ENCODE results near the gene SKIC8.

SKIC8 gene

DNA sequence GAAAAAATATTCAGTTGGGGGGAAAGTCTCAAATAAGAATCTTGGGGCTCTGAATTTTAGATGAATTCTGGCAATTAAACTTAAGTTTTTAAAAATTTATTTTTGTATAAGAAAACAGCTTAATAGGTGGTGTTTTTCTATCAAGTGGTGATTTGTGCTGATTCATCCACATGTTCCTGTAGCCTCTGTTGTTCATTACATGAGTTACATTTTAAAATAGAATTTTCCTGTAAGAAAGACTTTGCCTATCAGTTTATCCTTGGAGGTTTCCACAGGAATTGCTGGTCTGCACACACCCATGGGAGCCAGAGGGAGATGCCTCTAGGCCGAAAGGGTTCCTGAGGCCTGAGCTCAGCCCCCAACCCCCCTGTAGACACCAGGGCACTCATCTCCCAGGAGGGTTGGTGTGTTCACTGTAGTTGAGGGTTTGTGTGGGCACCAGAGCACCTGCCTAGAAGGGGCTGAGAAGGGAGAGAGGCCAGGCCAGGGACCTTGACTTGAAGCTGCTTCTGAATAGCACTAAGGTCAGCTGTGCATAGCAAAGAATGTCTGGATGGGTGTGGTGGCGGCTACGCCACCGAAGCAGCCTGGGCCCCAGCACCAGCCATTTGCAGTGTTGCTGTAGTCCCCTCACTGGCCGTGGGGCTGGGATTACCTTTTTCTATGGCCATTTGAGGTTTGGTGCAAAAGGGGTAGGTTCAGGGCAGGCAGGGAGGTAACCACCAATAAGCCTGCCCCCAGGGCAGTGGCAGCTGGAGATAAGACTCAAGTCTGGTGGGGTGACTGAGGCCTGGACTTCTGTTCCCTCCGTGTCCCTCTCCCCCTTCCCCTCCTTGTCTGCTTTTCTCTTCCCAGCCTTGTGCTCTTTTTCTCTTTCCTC is 23.1 kb downstream of the SKIC8 start:
- no peak overlapping the region for H3K9ac ChIP-seq (ENCODE audit: low read length)
- no peak overlapping the region for H3K27ac ChIP-seq (ENCODE audit: low read depth, low read length)
- no peak overlapping the region for H3K4me3 ChIP-seq (ENCODE audit: low read length)
- H3K36me3 ChIP-seq (ENCODE audit: control insufficient read depth, insufficient read depth, low read length) = peaks cover 26% of the 10 kb centered on the region
- no peaks in the 10 kb centered on the region for H3K4me1 ChIP-seq (ENCODE audit: control insufficient read depth, insufficient read depth, low read length)
- H3K27me3 ChIP-seq (ENCODE audit: control insufficient read depth, insufficient read depth, low read length) = no peaks in the 10 kb centered on the region

GRCh38 chr15:78274994-78275393 is 24.4 kb downstream of the SKIC8 start:
- H3K27ac ChIP-seq (ENCODE audit: low read depth, low read length) = no peak overlapping the region
- H3K27me3 ChIP-seq (ENCODE audit: control insufficient read depth, insufficient read depth, low read length) = no peaks in the 10 kb centered on the region
- no peak overlapping the region for H3K4me3 ChIP-seq (ENCODE audit: low read length)
- H3K9ac ChIP-seq (ENCODE audit: low read length) = no peak overlapping the region
- no peaks in the 10 kb centered on the region for H3K4me1 ChIP-seq (ENCODE audit: control insufficient read depth, insufficient read depth, low read length)
- peaks cover 22% of the 10 kb centered on the region for H3K36me3 ChIP-seq (ENCODE audit: control insufficient read depth, insufficient read depth, low read length)

GRCh38 chr15:78272776-78273175 is 26.6 kb downstream of the SKIC8 start:
- no peak overlapping the region for H3K27ac ChIP-seq (ENCODE audit: low read depth, low read length)
- no peaks in the 10 kb centered on the region for H3K27me3 ChIP-seq (ENCODE audit: control insufficient read depth, insufficient read depth, low read length)
- no peak overlapping the region for H3K9ac ChIP-seq (ENCODE audit: low read length)
- no peaks in the 10 kb centered on the region for H3K4me1 ChIP-seq (ENCODE audit: control insufficient read depth, insufficient read depth, low read length)
- H3K4me3 ChIP-seq (ENCODE audit: low read length) = no peak overlapping the region
- H3K36me3 ChIP-seq (ENCODE audit: control insufficient read depth, insufficient read depth, low read length) = peaks cover 11% of the 10 kb centered on the region

DNA sequence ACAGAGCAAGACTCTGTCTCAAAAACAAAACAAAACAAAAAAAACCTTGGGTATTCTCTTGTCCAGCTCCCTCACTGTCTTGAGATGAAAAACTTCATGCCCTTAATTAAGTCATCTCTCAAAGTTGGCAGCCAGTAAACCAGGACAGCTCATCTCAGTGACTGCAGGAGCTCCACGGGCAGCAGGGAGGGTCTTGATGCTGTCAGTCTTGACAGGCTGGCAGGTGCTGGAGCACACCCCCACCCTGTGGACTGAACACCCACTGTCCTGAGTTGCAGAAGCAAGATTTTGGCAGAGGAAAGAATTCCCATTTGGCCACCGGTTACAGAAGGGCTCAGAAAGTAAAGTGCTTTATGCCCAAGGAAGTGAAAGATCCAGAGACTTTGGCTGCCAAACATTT is 27.1 kb downstream of the SKIC8 start:
- Histone ChIP-seq H3K36me3 (ENCODE audit: control insufficient read depth, insufficient read depth, low read length) (peaks cover 11% of the 10 kb centered on the region), H3K9ac (ENCODE audit: low read length) (no peak overlapping the region), H3K27ac (ENCODE audit: low read depth, low read length) (no peak overlapping the region), H3K27me3 (ENCODE audit: control insufficient read depth, insufficient read depth, low read length) (no peaks in the 10 kb centered on the region), H3K4me3 (ENCODE audit: low read length) (no peak overlapping the region), H3K4me1 (ENCODE audit: control insufficient read depth, insufficient read depth, low read length) (no peaks in the 10 kb centered on the region)

DNA sequence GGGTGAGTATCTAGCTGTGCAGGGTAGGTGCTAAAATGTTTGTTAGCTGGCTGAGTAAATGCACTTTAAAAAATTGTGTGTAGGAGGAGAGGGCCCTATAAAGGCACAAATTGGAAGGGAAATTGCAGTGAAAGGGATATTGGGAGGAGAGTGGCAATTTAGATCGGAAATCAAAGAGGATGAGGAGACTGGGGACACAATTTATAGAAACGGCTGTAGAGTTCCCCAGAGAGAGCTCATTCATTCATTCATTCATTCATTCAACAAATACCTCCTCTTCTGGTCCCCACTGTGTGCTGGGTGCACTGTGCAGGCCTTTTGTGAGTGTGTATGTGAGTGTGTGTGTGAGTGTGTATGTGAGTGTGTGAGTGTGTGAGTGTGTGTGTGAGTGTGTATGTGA is 32.6 kb downstream of the SKIC8 start:
- no peak overlapping the region for H3K27ac ChIP-seq (ENCODE audit: low read depth, low read length)

GRCh38 chr15:78266229-78266628 is 33.2 kb downstream of the SKIC8 start:
- Histone ChIP-seq H3K4me3 (ENCODE audit: low read length) (no peak overlapping the region), H3K4me1 (ENCODE audit: control insufficient read depth, insufficient read depth, low read length) (peaks cover 17% of the 10 kb centered on the region), H3K36me3 (ENCODE audit: control insufficient read depth, insufficient read depth, low read length) (no peaks in the 10 kb centered on the region), H3K27ac (ENCODE audit: low read depth, low read length) (peak overlapping the region; percentile 68), H3K27me3 (ENCODE audit: control insufficient read depth, insufficient read depth, low read length) (no peaks in the 10 kb centered on the region), H3K9ac (ENCODE audit: low read length) (no peak overlapping the region)

More for the DNA sequence above, 32.6 kb downstream of the SKIC8 start:
- Histone ChIP-seq H3K4me3 (ENCODE audit: low read length) (no peak overlapping the region), H3K27me3 (ENCODE audit: control insufficient read depth, insufficient read depth, low read length) (no peaks in the 10 kb centered on the region), H3K4me1 (ENCODE audit: control insufficient read depth, insufficient read depth, low read length) (peaks cover 17% of the 10 kb centered on the region), H3K9ac (ENCODE audit: low read length) (no peak overlapping the region), H3K36me3 (ENCODE audit: control insufficient read depth, insufficient read depth, low read length) (no peaks in the 10 kb centered on the region)

GRCh38 chr15:78265752-78266224 is 33.6 kb downstream of the SKIC8 start:
- H3K4me3 ChIP-seq (ENCODE audit: low read length) = peak overlapping the region; percentile 77
- no peaks in the 10 kb centered on the region for H3K36me3 ChIP-seq (ENCODE audit: control insufficient read depth, insufficient read depth, low read length)
- H3K27me3 ChIP-seq (ENCODE audit: control insufficient read depth, insufficient read depth, low read length) = no peaks in the 10 kb centered on the region
- H3K9ac ChIP-seq (ENCODE audit: low read length) = no peak overlapping the region
- H3K27ac ChIP-seq (ENCODE audit: low read depth, low read length) = peak overlapping the region; percentile 68
- H3K4me1 ChIP-seq (ENCODE audit: control insufficient read depth, insufficient read depth, low read length) = peaks cover 17% of the 10 kb centered on the region

- Histone ChIP-seq H3K27ac (ENCODE audit: low read depth, low read length) (peak overlapping the region; percentile 68), H3K36me3 (ENCODE audit: control insufficient read depth, insufficient read depth, low read length) (no peaks in the 10 kb centered on the region), H3K9ac (ENCODE audit: low read length) (peak overlapping the region; percentile 0), H3K27me3 (ENCODE audit: control insufficient read depth, insufficient read depth, low read length) (no peaks in the 10 kb centered on the region), H3K4me1 (ENCODE audit: control insufficient read depth, insufficient read depth, low read length) (peaks cover 17% of the 10 kb centered on the region), H3K4me3 (ENCODE audit: low read length) (peak overlapping the region; percentile 77)
These were observed 34.3 kb downstream of the SKIC8 start for GRCh38 chr15:78265137-78265460.

DNA sequence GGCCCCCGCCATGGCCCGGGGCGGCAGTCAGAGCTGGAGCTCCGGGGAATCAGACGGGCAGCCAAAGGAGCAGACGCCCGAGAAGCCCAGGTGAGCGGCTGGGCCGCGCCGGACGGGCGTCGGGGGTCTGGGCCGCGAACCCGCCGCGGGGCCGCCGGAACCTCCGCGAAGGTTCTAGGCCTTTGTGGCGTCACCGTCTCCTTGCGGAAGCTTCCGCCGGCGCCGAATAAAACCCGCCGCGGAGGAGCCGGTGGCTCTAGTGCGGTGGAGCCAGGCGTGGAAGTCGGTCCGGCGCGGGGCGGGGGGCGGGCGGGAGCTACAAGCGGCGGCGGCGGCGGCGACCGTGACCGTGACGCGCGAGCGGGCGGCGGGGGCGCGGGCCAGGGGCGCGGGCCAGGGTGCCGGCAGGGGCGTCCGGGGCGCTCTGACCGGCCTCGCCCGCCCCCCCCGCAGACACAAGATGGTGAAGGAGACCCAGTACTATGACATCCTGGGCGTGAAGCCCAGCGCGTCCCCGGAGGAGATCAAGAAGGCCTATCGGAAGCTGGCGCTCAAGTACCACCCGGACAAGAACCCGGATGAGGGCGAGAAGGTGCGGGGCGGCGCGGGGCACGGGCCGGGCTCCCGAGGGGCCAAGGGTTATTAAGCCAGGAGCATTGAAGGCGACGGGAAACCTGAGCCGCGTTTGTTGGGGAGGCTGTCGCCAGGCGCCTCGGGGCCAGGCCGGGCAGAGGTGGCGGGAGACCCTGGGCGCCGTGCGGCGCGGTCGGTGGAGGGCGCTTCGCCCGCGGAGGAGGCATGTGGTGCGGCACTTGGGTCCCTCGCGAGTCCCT is 34.9 kb downstream of the SKIC8 start, which contains the start of gene DNAJA4:
TSS of gene DNAJA4 (plus strand) at position 259 of the 833 bp plus-strand sequence. CDS start at position 461, 202 bp downstream.
- Histone ChIP-seq H3K27ac (ENCODE audit: low read depth, low read length) (peak within 1 kb of the TSS; percentile 68), H3K4me1 (ENCODE audit: control insufficient read depth, insufficient read depth, low read length) (peaks cover 17% of the 10 kb centered on the region), H3K9ac (ENCODE audit: low read length) (peak within 1 kb of the TSS; percentile 42), H3K27me3 (ENCODE audit: control insufficient read depth, insufficient read depth, low read length) (no peaks in the 10 kb centered on the region), H3K36me3 (ENCODE audit: control insufficient read depth, insufficient read depth, low read length) (no peaks in the 10 kb centered on the region), H3K4me3 (ENCODE audit: low read length) (peak within 1 kb of the TSS; percentile 77)

DNA sequence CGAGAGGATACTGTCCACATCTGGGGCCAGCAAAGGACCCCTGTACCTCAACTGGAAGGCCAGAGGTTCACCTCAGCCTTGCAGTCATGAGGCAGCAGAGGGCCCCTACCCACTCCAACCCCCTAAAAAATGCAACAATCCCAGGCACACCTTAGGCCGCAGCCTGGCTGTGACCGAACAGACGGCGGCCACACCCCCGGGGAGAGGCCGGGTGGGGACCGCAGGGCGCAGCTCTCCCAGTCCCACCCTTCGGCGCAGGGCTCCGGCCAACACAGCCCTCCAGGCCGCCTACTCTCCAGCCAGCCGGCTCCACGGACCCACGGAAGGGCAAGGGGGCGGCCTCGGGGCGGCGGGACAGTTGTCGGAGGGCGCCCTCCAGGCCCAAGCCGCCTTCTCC is 35.5 kb downstream of the SKIC8 start:
- Histone ChIP-seq H3K9ac (ENCODE audit: low read length) (peak overlapping the region; percentile 42), H3K36me3 (ENCODE audit: control insufficient read depth, insufficient read depth, low read length) (no peaks in the 10 kb centered on the region), H3K27me3 (ENCODE audit: control insufficient read depth, insufficient read depth, low read length) (no peaks in the 10 kb centered on the region), H3K27ac (ENCODE audit: low read depth, low read length) (peak overlapping the region; percentile 53), H3K4me1 (ENCODE audit: control insufficient read depth, insufficient read depth, low read length) (peaks cover 17% of the 10 kb centered on the region), H3K4me3 (ENCODE audit: low read length) (peak overlapping the region; percentile 47)

DNA sequence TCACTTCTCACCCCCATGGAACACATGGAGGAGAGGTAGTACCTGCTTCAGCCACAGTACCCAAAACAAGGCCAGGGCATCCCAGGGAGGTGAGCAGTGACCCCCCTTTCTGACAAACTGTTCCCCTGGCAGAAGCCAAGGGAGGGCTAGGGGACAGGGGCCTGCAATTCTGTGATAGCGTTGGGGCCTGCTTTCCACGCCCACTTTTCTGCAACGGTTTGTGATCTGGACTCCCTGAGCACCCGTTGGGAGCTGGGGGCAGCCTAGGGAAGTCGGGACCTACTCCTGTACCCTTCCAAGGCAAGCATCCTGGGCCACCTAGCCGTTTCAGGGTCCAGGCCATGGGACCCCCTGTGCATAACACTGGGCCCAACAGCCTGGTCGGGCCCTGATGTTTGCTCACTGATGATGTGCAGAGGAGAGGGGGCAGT is 36.0 kb downstream of the SKIC8 start:
- Histone ChIP-seq H3K4me1 (ENCODE audit: control insufficient read depth, insufficient read depth, low read length) (peaks cover 17% of the 10 kb centered on the region), H3K27me3 (ENCODE audit: control insufficient read depth, insufficient read depth, low read length) (no peaks in the 10 kb centered on the region), H3K4me3 (ENCODE audit: low read length) (no peak overlapping the region), H3K36me3 (ENCODE audit: control insufficient read depth, insufficient read depth, low read length) (no peaks in the 10 kb centered on the region), H3K27ac (ENCODE audit: low read depth, low read length) (no peak overlapping the region), H3K9ac (ENCODE audit: low read length) (no peak overlapping the region)

GRCh38 chr15:78261062-78261461 is 38.3 kb downstream of the SKIC8 start:
- H3K4me1 ChIP-seq (ENCODE audit: control insufficient read depth, insufficient read depth, low read length) = peaks cover 8% of the 10 kb centered on the region
- no peak overlapping the region for H3K9ac ChIP-seq (ENCODE audit: low read length)
- H3K36me3 ChIP-seq (ENCODE audit: control insufficient read depth, insufficient read depth, low read length) = no peaks in the 10 kb centered on the region
- H3K27ac ChIP-seq (ENCODE audit: low read depth, low read length) = no peak overlapping the region
- H3K27me3 ChIP-seq (ENCODE audit: control insufficient read depth, insufficient read depth, low read length) = no peaks in the 10 kb centered on the region
- no peak overlapping the region for H3K4me3 ChIP-seq (ENCODE audit: low read length)
